Femur (tissue), 1 donor: ENCODE data around the gene ARL6IP6.
"Not testable (repeated sequence)": the region's sequence is repeated elsewhere in the genome, so short reads cannot be mapped to it uniquely, and the experiment has no call there.

Experiments used
- DNase-seq: peaks from one replicate; pipeline ENCODE4 v3.0.0-alpha.2; 2017

Gene ARL6IP6

DNA sequence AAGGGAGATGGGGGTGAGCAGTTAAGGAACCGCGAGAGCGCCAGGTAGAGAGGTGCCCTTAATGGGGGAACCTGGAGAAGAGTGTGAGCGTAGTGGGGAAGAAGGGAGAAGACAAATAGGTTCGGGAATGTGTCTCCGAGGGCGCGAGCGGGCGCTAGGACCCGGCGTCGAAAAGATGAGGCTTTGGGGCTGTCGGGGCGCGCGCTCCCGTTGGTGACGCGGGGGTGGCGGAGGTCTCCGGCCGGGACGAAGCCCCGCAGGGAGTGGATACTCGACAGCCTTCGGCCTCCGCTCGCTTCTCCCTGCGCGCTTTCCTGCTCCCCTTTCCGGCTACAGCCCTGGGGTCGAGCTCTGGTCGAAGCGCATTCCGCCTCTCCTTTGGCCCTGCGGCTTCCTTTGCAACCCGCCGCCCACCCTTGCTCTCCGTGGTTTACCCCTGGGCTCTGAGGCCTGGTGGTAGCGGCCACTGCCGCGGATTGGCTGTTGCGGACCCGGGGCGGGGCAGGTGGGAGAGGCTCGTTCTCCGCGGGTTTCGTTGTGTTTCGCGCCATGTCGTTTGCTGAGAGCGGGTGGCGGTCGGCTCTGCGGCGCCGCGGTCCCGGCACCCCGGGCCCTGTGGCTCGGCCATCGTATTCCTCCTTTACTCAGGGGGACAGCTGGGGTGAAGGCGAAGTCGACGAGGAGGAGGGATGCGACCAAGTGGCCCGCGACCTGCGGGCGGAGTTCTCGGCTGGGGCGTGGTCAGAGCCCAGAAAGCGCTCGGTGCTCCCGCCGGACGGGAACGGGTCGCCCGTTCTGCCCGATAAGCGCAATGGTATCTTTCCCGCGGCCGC, at the start of gene ARL6IP6:
Gene ARL6IP6 (plus strand): TSS at position 545 of the 833 bp plus-strand sequence. CDS start 5 bp downstream, at position 550.
- DNase-seq: peak; percentile 96

DNA sequence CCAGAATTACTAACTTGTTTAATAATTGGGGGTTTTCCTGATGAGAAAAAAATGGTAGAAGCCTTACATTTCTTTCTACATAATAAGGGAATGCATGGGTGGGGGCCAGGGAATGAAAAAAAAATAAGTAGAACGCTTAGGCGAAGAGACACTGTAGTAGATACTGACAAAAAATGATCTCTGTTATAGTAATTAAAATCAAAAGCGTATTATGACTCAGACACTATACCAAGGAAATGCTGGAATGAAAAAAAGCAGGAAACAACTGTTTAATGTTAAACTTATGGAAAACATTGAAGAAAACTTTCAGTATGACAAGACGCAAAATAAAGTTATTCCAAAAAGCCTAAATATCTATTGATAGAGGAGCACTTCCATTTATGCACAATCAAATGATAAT, 44.1 kb upstream of the ARL6IP6 start:
- no peak for DNase-seq

DNA sequence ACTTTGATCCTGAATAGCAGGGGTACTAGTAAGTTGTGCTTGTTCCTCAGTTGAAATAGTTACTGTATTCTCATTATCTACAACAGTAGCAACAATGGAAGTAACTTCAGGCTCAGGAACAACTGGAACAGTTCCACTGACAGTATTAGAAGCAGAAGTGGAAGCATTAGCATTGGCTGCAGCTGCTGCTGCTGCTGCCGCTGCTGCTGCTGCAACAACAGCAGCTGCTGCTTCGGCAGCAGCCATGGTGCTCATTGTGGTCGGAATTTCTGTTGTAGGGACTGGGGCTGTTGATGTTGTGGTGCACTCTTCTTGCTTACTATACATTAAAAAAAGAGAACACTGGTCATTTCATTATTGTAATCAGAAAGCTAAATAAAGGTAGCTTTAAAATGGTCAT, 42.0 kb upstream of the ARL6IP6 start:
- no peak for DNase-seq

DNA sequence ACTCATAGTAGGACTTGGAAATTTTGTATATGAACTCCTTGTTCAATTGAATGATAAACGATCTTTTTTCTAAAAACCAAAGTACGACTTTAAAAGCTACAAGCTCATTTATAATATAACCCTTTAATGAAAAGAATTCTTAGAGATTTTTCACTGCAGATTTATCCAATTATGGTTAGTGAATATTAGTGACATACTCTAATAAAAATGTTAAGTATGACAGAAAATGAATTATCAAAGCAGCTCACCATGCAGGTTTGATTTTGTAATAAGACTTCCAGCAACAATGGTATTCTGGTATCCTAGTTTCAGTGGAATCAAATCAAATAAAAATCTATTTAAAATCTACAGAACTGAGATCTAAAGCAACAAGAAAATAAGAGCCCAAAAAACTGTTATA, 39.6 kb upstream of the ARL6IP6 start:
- no peak for DNase-seq

DNA sequence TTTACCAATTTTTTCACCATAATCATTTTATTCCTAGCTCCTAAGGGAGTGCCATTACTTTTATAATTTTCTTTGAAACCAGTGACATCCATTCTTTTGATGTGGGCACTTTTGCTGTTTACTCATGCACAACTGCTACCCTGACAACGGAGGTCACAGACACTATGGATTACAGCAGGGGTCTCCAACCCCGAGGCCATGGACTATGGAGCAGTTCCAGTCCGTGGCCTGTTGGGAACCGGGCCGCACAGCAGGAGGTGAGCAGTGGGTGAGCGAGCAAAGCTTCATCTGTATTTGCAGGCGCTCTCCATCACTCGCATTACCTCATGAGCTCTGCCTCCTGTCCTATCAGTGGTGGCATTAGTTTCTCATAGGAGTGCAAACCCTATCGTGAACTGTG, 35.8 kb upstream of the ARL6IP6 start:
- no peak for DNase-seq

DNA sequence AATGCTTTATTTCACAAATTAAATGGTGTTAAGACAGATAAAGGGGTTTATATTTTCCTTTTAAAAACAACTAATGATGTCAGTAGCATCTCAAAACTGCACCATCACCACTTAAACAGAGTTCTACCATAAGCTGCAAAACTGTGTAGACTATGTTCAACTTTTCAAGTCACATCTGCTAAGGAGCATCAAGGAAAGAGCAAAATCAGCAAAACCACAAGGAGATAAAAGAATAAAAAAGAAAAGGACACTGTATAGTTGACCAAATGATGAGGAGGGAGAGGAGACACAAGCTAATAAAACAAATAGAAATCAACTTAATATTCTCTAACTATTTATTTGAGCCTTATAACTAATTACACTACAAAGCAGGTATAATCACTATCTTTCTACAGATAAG, 35.0 kb upstream of the ARL6IP6 start:
- DNase-seq: no peak

DNA sequence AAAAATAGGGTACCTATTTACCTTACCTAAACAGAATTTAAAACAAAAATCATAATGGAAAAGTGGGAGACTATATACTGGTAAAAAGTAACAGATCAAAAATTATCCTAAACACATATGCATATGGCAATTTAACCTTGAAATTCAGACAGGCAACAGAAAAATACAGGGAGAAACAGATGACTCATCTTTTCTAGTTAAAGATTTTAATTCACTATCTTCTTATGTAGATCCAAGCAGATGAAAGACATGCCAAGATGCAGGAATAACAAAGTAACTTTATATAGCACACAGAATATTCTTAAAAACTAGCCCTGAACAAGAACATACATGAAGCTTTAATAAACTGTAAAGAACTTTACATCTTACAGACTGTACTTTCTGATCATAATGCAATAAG, 32.1 kb upstream of the ARL6IP6 start:
- no peak for DNase-seq

DNA sequence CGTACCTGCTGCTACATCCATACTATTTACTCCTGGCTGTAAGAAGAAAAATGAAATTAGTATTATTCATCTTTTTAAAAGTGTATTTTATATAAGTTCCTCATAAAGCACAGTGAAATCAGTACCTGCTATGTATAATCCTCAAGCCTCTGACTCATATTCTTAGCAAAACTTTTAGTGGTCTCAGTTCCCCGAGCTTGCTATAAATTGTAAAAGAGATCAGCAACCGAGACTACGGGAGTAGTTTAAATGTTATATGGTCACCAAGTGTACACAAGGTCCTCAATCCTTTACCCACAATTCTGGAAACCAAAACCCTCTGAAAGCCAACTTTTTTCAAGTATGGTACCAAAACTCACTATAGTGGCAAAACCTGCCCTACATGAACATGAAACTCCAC, 25.4 kb upstream of the ARL6IP6 start:
- DNase-seq: no peak

DNA sequence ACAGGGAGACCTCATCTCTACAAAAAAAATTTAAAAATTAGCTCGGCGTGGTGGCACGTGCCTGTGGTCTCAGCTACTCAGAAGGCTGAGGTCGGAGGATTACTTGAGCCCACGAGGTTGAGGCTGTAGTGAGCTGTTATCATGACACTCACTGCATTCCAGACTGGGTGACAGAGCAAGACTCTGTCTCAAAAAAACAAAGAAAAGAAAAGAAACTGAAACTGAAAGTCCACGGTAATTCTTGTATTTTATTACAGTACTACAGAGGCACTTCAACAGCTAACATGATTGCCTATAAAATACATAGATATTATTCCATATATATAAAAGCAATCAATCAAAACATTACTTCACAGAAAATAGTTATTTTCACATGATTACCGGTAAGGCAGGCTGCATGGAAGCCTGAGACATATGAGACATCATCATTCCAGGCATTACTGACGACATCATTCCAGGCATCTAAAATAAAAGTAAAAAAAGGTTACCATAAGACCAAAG, 24.2 kb upstream of the ARL6IP6 start:
- DNase-seq: no peak

DNA sequence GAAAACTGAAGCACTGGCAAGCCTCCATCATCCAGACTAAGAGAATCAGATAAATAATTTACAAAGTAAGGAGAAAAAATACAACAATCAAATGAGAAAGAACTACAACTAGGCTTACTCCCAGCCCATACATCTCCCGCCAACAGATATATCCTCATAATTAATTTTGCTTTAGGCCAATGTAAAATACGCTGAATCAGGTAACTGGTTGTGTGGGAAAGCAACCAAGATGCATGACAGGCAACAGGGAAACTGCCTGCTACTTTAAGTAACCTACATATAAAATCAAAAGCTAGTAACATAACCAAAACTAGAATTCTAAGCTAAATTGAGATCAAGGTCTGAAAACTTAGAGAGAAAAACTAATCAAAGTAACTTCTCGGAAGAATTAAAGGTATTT, 22.7 kb upstream of the ARL6IP6 start:
- no peak for DNase-seq

DNA sequence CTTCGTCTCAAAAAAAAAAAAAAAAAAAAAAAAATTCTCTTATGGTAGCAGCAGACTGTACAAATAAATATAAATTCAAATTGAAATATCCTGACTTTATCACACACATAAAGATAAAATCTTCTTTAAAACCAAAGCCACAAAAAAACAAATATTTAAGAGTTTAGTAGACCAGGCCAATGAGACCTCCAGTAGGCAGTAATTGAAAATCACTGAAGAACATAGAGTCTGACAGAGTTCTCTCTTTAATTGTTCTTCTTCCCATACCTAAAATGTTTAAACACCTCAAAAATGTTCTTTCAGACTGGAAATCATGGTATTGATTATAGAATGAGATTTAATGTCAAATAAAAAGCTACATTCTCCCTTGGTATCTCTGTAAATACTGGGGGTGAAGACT, 21.9 kb upstream of the ARL6IP6 start:
- no peak for DNase-seq

DNA sequence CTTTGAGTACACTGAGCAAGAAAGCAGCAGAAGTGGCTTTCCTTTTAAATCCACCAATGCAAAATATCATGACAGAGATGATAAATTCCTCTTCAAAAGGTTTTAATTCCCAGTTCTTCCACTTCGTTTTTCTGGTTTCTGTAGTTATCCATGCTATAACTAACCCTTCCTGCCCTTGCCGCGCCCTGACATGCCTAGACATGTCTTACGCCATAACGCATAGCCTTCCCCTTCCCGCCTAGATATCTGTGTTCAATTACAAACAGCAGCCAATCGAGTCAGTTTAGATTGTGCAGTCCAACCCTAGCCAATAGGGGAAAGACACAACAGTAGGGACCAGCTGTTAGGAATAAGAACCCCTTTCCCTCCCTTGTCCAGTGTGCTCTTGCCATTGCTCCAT, 17.2 kb upstream of the ARL6IP6 start:
- DNase-seq: no peak

DNA sequence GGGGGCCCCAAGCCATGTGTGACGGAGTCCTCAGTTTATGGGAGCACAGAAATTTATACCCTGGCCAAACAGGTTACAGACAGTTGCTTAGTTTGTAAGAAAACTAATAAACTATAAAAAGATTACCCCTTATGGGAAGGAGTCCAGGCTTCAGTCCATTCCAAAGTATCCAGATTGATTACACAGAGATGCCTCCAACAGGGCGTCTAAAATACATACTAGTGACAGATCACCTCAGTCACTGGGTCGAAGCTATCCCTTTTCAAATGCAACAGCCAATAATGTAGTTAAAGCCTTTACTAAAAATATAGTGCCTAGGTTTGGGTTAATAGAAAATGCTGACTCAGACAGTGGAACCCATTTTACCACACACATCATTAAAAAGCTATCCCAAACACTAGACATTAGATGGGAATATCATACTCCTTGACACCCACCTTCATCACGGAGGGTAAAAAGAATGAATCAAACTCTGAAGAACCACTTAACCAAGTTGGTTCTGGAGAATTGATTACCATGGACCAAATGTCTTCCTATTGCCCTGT, 11.9 kb upstream of the ARL6IP6 start:
- no peak for DNase-seq

DNA sequence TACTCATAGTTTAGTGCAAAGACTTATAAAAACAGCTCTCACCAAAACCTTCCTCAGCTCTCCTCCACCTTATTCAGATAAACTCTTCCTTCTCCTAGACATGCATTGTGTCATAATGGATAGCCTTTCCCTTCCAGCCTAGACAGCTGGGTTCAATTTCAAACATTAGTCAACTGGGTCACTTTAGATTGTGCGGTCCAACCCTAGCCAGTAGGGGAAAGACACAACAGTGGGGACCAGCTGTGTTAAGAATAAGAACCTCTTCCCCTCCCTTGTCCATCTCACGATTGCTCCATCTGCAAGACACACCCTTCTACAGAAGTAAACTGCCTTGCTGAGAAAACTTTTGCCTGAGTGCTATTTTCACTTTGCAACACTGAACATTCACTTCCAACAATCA, 9.7 kb upstream of the ARL6IP6 start:
- DNase-seq: no peak

DNA sequence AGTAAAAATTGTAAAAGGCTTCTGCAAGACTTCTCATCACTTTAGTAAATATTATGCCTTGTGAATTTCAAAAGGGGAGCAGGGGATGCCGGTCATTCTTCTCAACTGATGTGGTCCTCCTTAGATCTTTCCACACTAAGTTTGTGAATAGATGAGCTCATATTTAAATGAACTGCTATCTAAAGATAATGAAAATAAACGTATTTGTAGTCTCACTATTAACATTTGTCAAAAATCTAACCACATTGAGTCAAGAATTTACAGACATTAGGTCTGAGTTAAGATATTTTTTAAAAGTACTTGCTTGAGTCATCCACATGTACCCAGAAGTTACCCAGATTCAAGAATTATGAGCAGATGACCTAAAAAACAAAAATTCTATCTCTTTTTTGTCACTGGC, 7.7 kb upstream of the ARL6IP6 start:
- no peak for DNase-seq

DNA sequence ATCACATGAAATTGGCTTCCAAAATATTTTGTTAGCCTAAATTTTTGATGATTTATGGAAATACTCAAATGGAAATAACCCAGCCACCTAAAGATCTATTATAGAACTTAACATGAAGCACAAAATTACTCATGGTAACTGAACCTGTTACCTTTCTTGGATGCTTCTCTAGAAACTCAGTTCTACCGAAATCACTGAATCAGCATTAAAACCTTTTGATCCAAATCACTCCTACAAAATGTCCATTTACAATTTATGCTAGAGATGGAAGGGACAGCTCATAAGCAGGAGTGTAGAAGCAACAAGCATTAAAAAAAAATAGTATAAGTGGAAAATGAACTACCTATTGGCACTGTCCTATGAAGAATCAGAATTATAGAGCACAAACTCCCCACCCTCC, 3.3 kb upstream of the ARL6IP6 start:
- no peak for DNase-seq

DNA sequence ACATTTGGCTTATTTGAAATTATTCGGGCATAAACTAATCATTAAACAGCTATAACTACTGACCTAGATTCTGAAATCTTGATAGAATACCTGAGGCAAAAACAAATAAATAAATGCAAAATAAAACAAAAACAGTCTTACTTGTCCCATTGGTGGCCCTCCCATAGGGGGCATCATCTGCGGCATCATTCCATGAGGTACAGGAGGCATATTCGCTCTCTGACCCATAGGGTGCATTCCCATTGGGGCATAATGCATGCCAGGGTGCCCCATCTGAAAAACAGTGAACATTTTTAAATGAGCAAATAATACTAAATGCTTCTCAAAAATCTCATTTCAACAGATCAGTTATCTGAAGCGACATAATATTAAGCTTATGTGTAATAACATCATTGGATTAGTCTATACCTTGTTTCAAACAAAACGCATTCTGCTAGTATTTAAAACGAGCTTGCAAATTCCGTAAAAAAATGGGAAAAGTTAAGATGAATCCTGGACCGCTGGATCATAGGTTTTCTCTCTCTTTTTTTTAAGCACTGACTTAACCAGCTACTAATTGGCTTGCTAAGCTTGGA, 2.5 kb upstream of the ARL6IP6 start:
- no peak for DNase-seq

DNA sequence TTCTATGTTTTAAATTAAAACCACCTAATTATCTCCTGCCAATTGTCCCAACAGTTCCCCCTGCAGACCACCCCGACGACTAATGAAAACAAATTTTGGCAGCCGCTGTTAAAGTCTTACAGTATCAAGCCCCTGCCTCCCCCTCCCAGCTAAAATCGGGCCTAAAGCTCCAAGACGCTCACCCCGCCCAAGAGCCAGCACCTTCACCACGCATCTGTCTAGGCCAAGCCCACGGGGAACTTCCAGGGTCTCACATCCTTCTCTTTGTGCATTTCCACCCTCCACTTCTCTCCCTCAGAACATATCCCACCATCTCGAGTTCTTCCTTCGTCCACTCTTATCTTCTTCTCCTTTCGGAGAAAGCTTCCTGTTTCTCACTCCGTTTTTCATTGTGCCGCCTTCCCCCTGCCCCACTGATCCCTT, 1.6 kb upstream of the ARL6IP6 start:
- peak; percentile 48 for DNase-seq

DNA sequence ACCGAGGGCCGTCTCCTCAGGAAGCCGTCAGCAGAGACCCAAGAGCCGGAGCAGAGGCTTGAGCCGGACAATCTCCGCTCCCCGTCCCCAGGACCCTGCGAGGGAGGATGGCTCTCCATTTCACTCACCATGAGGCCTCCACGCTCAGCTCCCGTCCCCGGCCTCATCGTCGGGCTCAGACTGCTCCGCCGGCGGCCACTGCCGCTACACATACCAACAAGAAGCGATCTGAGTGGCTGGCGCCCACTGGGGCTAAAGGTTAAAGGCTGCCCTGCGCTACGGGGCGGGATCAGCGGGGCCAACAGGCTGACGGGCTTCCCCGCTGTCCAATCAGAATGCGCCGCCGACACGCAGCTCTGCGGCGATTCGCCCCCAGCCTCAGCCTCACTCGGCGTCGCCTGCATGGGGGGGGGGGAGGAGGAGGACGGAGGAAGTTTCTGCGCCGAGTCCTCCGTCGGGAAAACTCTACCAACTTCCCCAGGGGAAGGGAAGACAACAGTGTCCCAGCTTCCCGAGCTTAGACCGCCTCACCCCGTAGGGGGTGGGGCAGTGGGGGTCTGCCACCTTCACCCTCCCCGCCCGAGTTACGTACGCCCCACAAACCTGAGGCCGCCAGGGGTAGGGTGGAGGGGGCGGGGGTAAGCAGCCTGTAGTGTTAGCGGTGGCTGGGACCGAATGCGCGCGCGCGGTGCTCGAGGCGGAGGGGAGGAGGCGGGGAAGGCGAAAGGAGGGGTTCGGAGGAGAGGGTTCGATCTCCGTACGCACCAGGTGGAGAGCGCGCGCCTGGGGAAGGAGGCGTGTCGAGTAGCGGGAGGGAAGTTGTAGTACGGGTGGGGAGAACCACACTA, 968 bp upstream of the ARL6IP6 start, which contains the start of gene PRPF40A:
Gene PRPF40A (minus strand): TSS at position 234 of the 848 bp plus-strand sequence. CDS start 22 bp downstream, at position 212.
- peak; percentile 99 for DNase-seq

DNA sequence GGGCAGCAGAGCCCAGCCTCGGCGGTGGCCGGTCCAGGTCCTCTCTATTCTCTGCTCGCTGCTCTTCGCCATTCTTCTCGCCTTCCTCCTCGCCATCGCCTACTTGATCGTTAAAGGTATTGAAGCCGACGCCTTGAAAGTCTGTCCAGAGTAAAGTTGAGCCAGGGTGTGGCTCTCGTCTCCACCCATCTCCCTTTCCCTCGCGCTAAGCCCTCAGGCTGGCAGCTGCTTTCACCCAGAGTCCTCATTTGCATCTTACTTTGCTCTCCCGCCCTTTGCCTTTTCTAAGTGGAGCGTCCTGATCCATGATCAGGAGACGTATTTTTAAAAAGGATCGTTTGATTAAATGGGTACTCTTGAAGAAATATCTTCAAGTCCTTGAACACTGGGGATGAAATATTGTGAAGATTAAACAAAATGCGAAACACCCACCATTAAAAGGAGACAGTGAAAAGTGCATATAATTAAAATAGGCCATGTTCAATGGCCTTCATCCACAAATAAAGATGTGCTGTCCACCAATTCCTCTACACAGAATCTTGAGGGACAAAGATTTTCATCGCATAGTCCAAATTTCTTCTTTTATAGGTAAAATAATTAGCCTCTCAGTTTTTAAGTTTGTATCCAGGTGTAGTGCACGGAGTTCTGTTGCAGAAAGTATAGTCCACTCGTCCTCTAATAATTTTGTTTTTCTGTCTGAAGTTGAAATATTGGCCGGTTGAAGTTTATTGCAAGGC, 657 bp downstream of the ARL6IP6 start:
- peak; percentile 62 for DNase-seq

DNA sequence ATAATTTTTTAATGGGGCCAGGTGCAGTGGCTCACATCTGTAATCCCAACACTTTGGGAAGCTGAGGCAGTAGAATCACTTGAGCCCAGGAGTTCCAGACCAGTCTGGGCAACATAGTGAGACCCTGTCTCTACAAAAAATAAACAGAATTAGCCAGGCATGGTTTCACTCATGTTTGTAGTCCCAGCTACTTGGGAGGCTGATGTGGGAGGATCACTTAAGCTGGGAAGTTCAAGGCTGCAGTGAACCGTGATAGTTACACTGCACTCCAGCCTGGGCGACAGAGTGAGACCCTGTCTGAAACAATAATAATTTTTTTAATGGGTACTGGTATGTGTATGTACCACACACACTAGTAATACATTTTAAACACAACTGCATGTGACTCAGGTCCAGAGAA, 2.4 kb downstream of the ARL6IP6 start:
- DNase-seq: no peak

DNA sequence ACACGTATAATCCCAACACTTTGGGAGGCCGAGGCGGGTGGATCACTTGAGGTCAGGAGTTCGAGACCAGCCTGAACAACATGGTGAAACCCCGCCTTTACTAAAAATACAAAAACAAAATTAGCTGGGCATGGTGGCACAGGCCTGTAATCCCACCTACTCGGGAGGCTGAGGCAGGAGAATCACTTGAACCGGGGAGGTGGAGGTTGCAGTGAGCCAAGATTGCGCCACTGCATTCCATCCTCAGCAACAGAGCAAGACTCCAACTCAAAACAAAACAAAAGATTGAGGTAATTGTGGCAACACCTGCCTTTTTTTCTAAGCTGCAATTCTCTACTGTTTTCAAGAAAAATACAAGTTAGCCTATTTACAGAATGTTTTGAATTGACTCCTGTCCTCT, 4.2 kb downstream of the ARL6IP6 start:
- DNase-seq: not testable (repeated sequence)
